CD4-positive, alpha-beta T cell treated with Interleukin-4 for 4 hours (primary cell): ENCODE data around the gene STRIP1.

Source experiments
- DNase-seq: peaks from one replicate; pipeline ENCODE4 v3.0.0-alpha.2; 2020

STRIP1 gene

DNA sequence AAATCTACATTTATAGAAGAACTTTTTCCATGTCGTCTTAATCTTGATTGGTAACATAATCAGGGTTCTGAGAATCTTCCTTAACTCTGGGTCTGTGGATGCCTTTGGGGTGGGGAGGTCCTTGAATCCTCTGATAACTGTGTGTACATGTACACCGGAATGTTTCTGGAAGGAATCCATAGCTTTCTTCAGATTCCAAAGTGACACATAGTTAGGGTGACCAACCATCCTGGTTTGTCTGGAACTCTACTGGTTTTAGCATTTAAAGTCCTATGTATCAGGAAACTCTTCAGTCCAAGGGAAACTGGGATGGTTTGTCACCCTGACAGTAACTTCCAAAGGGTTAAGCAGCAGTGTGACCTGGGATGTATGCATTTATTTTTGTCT is 16.8 kb downstream of the STRIP1 start:
- no peak for DNase-seq

- DNase-seq, result peak; percentile 58
Measured at GRCh38 chr1:110053552-110054428, 19.4 kb downstream of the STRIP1 start.

- no peak for DNase-seq
Measured at GRCh38 chr1:110055493-110056284, 21.3 kb downstream of the STRIP1 start.

DNA sequence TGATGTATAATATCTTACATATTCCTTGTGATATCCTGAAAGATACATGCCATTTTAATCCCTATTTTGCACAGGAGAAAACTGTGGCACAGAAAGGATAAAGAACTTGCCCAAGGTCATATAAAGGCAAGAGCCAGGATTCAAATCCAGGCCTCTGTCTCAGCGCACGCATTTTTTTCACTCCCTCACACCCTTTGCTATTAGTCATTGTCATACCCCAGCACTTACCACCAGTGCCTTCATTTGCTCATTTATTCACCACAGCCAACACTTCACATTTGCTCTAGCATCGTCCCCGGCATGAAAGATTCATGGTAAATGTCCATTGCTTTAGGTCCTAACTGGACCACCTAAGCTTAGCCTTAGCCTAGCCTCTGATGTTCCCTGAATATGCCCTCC is 21.9 kb downstream of the STRIP1 start:
- no peak for DNase-seq

GRCh38 chr1:110056776-110057175 is 22.4 kb downstream of the STRIP1 start:
- DNase-seq, result no peak

- no peak for DNase-seq
Measured at GRCh38 chr1:110057963-110058518, 23.6 kb downstream of the STRIP1 start.

DNA sequence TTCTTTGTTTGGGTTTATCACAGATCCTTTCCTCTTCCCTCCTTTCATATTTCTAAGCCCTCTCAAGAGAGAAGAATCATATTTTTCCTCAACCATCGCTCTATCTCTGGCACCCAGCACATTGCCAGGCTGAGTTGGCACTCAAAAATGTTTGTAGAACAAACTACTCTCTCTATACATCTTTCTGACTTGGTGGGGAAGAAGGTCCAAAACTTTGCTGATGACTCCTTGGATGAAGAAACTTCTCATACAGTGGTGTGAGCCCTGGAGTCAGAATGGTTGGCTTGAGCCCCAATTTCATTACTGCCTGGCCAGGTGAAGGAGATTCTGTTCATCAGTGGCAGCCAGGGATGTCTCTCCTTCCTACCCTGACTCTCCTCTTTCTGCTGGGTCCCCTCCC is 24.2 kb downstream of the STRIP1 start:
- DNase-seq, result no peak

DNA sequence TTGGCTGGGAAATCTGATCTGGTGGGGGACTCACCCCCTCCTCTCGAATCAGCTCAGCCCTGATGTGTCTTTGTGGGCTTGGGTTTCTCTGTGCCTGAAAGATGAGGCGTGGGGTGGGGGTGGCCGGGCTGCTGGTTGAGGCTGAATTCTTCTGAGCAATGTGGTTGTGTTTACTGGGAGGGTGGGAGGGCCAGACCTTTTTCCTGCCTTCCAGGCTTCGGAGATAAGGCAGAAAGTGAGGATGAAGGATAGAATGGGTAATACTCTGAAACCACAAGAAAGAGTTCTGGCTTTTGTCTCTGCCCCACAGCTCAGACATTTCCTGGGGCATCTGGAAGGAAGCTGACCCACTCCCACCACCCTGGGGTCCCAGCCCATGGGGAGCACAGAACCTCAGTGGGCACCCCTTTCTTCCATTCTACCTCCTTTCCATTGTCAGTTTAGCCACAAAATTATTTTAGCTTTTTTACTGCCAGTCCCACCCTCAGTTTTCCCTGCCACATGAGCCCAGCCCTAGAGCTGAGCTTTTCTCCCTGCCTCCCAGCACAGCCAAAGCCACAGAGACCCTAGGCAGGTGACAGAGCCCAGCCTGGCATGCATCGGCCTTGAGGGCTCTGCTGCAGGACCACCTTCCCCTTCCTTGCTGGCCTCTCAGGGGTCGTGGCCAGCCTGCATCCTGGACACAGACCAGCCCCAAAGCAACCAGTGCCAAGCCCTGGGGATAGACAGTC is 24.9 kb downstream of the STRIP1 start:
- no peak for DNase-seq

DNA sequence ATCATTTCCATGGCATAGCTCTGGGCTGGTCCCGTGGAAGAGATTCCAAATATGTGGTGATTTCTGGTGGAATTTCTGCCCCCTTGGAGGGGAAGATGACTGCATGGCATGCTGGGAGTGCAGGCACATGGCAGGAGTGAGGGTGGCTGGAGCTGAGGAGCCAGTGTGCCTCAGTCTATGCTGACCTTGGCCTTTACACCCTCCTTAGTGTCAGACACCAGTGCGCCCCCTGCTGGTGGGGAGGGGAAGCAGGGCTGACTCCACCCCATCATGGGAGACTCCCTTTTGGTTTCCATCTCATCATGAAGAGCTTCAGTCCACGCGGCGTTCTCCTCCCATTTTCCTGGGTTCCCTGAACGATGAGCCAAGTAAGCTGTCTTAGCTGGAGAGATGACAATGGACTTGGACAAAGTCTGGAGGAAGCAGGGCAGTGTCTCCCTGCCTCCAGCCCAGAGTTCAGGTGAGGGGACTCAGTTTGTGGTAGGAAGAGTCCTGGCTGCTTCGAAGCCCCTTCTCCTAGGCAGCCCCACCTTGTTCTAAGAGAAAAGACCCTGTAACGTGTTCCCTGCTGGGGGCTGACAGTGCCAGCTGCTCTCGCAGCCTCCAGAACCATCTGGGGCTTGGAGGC is 25.7 kb downstream of the STRIP1 start:
- peak; percentile 48 for DNase-seq

- DNase-seq, result no peak
Measured at GRCh38 chr1:110060662-110061060, 26.2 kb downstream of the STRIP1 start.

- DNase-seq, result no peak
Measured at GRCh38 chr1:110061341-110061740, 26.9 kb downstream of the STRIP1 start.

GRCh38 chr1:110062612-110063011 is 28.2 kb downstream of the STRIP1 start:
- no peak for DNase-seq

DNA sequence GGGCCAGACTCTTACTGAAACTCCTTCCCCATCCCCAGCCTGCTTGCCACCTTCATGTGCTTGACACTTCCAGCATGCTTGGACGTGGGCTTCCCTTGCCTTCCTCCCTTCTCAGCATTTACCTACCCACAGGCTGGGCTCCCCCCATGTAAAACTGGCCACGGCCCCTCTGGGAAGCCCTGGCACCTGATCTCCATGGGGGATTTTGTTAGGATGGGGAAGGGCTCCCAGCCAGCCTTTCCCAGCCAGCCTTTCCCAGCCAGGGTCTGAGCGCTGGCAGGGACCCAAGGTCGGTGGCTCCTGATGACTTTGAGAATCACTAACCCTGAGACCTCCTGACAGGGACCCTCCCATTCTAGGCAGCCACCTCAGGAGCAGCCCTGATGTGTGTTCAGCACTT is 29.4 kb downstream of the STRIP1 start:
- DNase-seq, result no peak

DNA sequence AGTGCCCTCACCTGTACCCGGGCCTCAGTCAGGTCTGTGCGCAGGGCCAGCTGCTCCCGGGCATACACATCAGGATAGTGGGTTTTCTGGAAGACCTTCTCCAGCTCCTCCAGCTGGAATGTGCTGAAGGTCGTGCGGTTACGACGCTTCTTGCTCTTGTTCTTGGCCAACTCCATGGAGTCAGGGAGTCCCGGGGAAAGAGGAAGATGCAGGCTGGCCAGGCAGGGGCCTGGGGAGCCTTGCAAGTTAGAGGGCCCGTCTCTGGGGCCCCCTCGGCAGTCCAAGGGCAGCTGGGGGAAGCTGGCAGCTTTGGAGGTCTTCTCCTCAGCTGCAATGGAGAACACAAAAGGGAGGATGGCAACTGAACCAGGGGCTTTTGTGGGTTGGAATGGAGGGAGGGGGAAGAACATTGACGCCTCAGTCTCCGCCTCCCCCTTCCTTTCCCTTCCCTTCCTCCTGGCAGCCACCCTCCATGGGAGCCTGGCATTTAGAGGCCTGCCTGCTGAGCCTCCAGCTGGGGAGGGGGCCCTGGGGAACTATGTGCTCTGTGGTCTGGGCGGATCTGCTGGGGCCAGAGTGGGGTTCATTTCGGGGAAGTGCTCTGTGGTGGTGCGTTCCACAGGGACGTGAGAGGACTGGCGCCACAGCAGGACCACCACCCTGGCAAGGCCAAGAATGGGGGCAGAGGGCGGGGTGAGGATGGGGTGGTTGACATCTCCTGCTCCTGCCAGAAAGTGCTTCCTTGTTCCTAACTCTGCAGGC is 30.3 kb downstream of the STRIP1 start:
- no peak for DNase-seq

DNA sequence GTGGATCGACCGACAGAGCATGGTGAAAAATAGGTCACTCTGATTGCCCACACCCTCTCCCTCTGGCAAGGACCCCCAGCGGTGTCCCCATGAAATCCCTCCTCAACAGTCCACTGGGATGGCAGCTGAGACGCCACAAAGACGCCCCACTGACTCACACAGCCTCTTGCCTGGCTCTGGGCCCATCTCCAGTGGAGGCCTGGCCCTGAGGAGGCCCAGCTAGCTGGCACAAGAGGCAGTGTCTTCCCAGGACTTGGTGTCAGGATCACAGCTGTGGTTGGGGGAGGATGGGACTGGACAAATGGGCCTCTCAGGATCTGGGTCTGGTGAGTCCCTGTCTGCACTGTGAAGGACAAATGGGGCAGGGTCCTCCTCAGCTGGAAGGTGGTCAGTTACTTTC is 31.4 kb downstream of the STRIP1 start:
- DNase-seq, result no peak

DNA sequence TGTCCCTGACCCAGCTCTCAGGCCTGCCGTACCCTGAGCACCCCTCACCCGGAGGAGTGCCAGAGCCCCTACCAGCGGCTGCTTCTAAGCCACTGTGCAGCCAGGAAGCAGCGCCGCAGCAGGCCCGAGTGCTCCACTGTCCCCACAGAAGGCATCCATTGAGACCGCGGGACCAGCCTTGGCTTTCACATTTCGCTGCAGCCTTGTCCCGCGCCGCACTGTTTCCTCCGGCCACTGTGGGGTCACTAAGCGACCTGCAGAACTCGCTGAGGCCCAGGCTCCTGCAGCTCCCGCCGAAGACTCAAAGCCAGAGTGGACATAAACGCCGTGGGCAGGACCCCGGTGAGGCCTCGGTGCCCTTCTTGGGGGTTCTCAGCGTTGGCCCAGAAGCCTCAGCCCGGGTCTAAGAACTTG is 33.1 kb downstream of the STRIP1 start:
- no peak for DNase-seq

DNA sequence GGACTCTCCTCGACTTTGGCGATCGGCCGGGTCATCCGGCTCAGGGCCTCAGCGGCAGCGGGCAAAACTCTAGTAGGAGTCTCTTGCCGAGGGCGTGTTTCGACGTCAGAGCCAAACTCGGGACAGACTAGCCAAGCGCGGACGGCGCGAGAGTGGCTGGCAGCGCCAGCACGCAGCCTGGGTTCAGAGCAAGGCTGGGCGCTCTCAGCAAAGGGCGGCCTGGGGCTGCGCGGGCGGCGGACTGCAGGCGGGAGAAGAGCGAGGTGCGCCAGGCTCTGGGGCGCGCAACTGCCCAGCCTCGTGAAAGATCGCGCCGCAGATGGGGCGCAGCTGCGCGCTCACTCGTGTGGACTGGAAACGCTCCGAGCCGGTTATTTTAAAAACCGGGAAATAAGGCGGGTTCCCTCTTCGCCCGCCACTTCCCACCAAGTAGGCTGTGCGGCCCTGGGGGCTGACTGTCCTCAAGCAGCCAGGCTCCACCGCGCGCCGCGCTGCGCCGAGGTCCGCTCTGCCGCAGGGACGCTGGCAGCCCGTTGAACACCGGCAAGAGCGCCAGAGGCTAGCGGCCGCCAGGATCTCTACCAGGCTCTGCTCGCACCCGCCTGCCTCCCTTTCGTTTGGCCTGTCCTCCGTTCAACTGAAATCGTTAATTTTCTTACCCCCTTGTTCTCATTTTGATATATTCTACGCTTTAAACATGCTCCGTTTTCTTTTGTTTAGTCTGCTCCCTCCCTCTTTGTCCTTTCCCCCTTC is 33.6 kb downstream of the STRIP1 start:
- no peak for DNase-seq

- no peak for DNase-seq
Measured at GRCh38 chr1:110068646-110069403, 34.4 kb downstream of the STRIP1 start.

DNA sequence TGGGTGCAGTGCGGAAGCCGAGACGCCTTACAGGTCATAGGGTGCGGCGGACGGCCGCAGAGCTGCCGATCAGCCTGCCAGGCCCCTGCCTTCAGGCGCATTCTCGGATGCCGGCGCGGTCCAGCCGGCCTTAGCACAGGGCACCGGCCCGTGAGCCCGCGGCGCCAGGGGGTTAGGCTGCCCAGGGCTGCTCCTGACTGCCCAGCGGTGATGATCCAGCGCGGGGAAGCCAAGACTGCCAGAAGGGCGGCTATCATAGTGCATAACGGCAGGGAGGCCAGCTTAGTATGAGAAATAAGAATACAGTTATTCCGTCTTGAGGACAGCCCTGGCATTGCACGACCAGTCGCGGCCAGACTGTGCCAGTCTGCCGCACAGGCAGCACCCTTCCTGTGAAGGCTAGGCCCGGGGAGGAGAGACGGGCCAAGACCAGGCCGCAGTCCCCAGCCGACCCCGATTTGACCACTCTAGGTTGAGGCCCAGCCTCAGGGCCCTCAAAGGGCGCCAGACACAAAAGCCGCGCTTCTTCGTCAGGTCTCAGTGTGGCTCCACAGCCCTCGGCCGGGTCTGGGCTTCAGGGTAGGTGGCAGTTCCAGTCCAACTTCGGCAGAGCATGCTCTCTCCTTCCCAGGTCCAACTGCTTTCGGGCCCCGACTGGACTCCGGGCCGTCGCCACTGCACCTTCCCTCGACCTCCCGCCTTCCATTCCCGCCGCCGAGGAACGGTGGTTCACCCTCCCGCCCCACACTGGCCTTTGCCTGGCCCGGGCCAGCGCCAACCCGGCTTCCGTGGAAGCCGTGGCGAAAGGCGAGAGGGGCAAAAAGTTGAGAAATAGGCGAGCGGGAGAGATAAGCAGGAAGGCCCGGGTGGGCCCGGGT is 35.2 kb downstream of the STRIP1 start:
- no peak for DNase-seq
